ENCODE data around the gene TAB2.

GRCh38 chr6:149277621-149278020 is 39.9 kb upstream of the TAB2 start:
- TF ChIP-seq POLR2A (IDR thresholded peaks at IDR 0.05; ENCODE audit: low read depth) (no peak), CTCF (IDR thresholded peaks at IDR 0.05) (no peak), EP300 (IDR thresholded peaks at IDR 0.05) (no peak), POLR2AphosphoS5 (IDR thresholded peaks at IDR 0.05) (no peak)

All from esophagus muscularis mucosa (tissue), 4 donors.